B cell (primary cell): ENCODE results near the gene IFNG. TPM values are rescaled to one million over a fixed set of nuclear protein-coding genes. Genes with fewer than 3 reads are reported as not detected.

Experiments used
- ATAC-seq: fragments of 200-7000 bp; cut with Tn5 transposase; one replicate; pipeline ENCODE4 v1.10.0; 2021; ENCODE audit warnings: low read depth, mild to moderate bottlenecking, moderate number of reproducible peaks, moderate library complexity
- CTCF ChIA-PET: fragments of 350-600 bp; sonication (Branson Sonifier 250); formaldehyde crosslinking; loops from one replicate; lab custom pipeline; 2021; ENCODE audit warnings: antibody characterized with exemption, inconsistent platforms; lab: Charles Lee
- POLR2A ChIA-PET: fragments of 350-600 bp; sonication (Branson Sonifier 250); formaldehyde crosslinking; loops from one replicate; lab custom pipeline; 2021; ENCODE audit warnings: antibody characterized with exemption; lab: Charles Lee
- DNase-seq: peaks from one replicate; pipeline ENCODE4 v3.0.0; 2013
- H2AFZ ChIP-seq: 2 replicates; pipeline ENCODE4 v1.6.1; 2012; ENCODE audit warnings: mild to moderate bottlenecking, low read depth, low read length; ENCODE audit not compliant: insufficient read depth, poor library complexity, severe bottlenecking
- H3K27ac ChIP-seq, 2 donors: 1 replicate in 1 of 2; 2 replicates in 1 of 2; pipeline ENCODE4 v1.5.1; 2012 to 2013; ENCODE audit warnings: low read length in 2 of 2, mild to moderate bottlenecking in 2 of 2, moderate library complexity in 1 of 2
- H3K27me3 ChIP-seq, 4 experiments: fragments of 200-600 bp in 1 of 4; sonication (generic) in 1 of 4; replicated peaks in 1 of 4; 1 replicate in 2 of 4; 2 replicates in 2 of 4; pipeline versions ENCODE4 v1.6.1 to v1.7.0; 2013 to 2016; ENCODE audit warnings: low read length in 3 of 4, mild to moderate bottlenecking in 2 of 4, mixed read lengths in 1 of 4, moderate library complexity in 1 of 4; ENCODE audit not compliant: insufficient read depth in 4 of 4, control insufficient read depth in 3 of 4; ENCODE audit errors: control extremely low read depth in 1 of 4
- H3K36me3 ChIP-seq, 2 experiments: replicated peaks in 1 of 2; 1 replicate in 1 of 2; 2 replicates in 1 of 2; pipeline versions ENCODE4 v1.6.1 to v1.7.1; 2013; ENCODE audit warnings: low read length in 1 of 2; ENCODE audit not compliant: insufficient read depth in 2 of 2, control insufficient read depth in 1 of 2; ENCODE audit errors: control extremely low read depth in 1 of 2, extremely low read depth in 1 of 2
- H3K4me1 ChIP-seq, 2 donors: fragments of 200-600 bp in 1 of 2; sonication (generic) in 1 of 2; 1 replicate in 1 of 2; 2 replicates in 1 of 2; pipeline versions ENCODE4 v1.5.1 to v1.6.1; 2013 to 2017; ENCODE audit warnings: low read length in 2 of 2; ENCODE audit not compliant: control insufficient read depth in 2 of 2, insufficient read depth in 2 of 2
- H3K4me2 ChIP-seq: replicated peaks from 2 replicates; pipeline ENCODE3; 2012; ENCODE audit warnings: mild to moderate bottlenecking, low read depth, low read length; ENCODE audit not compliant: poor library complexity, severe bottlenecking
- H3K4me3 ChIP-seq, 5 experiments: fragments of 200-600 bp in 1 of 5; sonication (generic) in 1 of 5; 1 replicate in 3 of 5; 2 replicates in 2 of 5; pipeline versions ENCODE4 v1.5.1 to v1.7.0; 2011 to 2016; ENCODE audit warnings: low read length in 4 of 5, mild to moderate bottlenecking in 4 of 5, low read depth in 2 of 5, control low read depth in 1 of 5, moderate library complexity in 1 of 5; ENCODE audit not compliant: insufficient read depth in 1 of 5; ENCODE audit errors: control extremely low read depth in 1 of 5, extremely low read depth in 1 of 5
- H3K79me2 ChIP-seq: fragments of 200-600 bp; sonication (generic); one replicate; pipeline ENCODE4 v1.6.0; 2016; ENCODE audit warnings: low read length; ENCODE audit not compliant: control insufficient read depth, insufficient read depth
- H3K9ac ChIP-seq: fragments of 200-600 bp; sonication (generic); 2 replicates; pipeline ENCODE4 v1.6.1; 2017; ENCODE audit warnings: mild to moderate bottlenecking, low read length, moderate library complexity
- H3K9me3 ChIP-seq, 3 donors: one replicate each; pipeline versions ENCODE4 v1.6.1 to v1.7.1; 2013; ENCODE audit warnings: low read length in 2 of 3; ENCODE audit not compliant: control insufficient read depth in 2 of 3, insufficient read depth in 1 of 3; ENCODE audit errors: control extremely low read depth in 1 of 3
- H4K20me1 ChIP-seq: 2 replicates; pipeline ENCODE4 v1.6.0; 2012; ENCODE audit warnings: mild to moderate bottlenecking, low read length; ENCODE audit not compliant: insufficient read depth, control insufficient read depth, poor library complexity, severe bottlenecking
- H3K27ac Mint-ChIP-seq: one replicate; pipeline ENCODE4 v1.8.0; 2021; ENCODE audit warnings: mixed read lengths
- H3K27me3 Mint-ChIP-seq: one replicate; pipeline ENCODE4 v1.8.0; 2021; ENCODE audit warnings: mixed read lengths
- H3K4me1 Mint-ChIP-seq: one replicate; pipeline ENCODE4 v1.8.0; 2021; ENCODE audit warnings: mixed read lengths
- H3K4me3 Mint-ChIP-seq: one replicate; pipeline ENCODE4 v1.8.0; 2021; ENCODE audit warnings: mixed read lengths
- H3K9me3 Mint-ChIP-seq: one replicate; pipeline ENCODE4 v1.8.0; 2022; ENCODE audit warnings: mixed read lengths; ENCODE audit not compliant: insufficient read depth
- EZH2 ChIP-seq: IDR thresholded peaks from 2 replicates; pipeline ENCODE4 v1.6.1; 2012; ENCODE audit warnings: borderline replicate concordance, low read depth, mild to moderate bottlenecking, moderate library complexity, low read length; ENCODE audit not compliant: insufficient read depth, poor library complexity, severe bottlenecking
- WGBS: methylation state at CpG from one replicate; pipeline ENCODE4 v1.1.5; 2013; ENCODE audit warnings: missing lambda C conversion rate; ENCODE audit not compliant: insufficient coverage; 5-methylcytosine and 5-hydroxymethylcytosine counted together
- intact Hi-C: fragments of 100-400 bp; cut with micrococcal nuclease; formaldehyde crosslinking; loops from one replicate; pipeline ENCODE4 v1.10.0; 2022
- polyA plus RNA-seq: library from polyadenylated mRNA; depleted of rRNA; stranded (reverse); fragments of >200 nt; gene quantifications from 2 replicates; pipeline ENCODE4 v1.2.3, GENCODE V29; 2012
- total RNA-seq, 2 donors: library from RNA; stranded (reverse); fragments of 120-200 nt in 1 of 2; gene quantifications; 1 replicate in 1 of 2; 2 replicates in 1 of 2; pipeline versions ENCODE4 v1.2.3 to v1.2.4, GENCODE V29; 2013 to 2022
- TF ChIP-seq, protein P1 (sequence below): fragments of 200-600 bp; IDR thresholded peaks from one replicate; pipeline ENCODE4 v1.8.0; 2022; ENCODE audit warnings: antibody characterized with exemption, mild to moderate bottlenecking

Gene IFNG
- total and polyA plus RNA-seq, 2 donors (not counting 1 experiment from before 2014, with no cell fraction given): 0.24 TPM; not detected in 1

DNA sequence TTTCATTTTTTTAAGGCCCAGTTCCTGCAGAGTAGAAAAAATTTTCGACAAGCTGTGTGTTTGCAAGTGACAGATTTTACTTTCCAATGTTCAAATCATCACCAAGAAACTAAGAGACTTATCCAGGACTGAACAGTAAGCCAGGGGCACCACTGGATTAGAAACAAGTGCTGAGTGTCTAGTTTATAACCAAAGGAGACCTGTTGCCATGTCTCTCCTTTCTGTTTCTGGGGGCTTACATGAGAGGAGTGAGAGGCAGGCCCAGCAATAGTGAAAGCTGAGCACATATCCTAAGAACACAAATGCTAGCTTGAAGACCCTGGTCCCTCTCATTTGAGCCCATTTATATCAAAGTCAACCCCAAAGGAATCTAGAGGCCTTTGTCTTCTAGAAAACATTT lies 2.9 kb downstream of the IFNG start:
- Histone ChIP-seq H3K9ac (no peak overlapping the region), H3K79me2 (no peaks in the 10 kb centered on the region), H3K27ac (no peak overlapping the region), H3K9me3 (peaks cover 0 to under 1% (median 0%) of the 10 kb centered on the region in 3 donors), H3K4me1 (no peaks in the 10 kb centered on the region), H3K4me2 (no peak overlapping the region), H3K36me3 (no peaks in the 10 kb centered on the region), H3K27me3 (no peaks in the 10 kb centered on the region), H3K4me3 (no peak overlapping the region), H4K20me1 (no peaks in the 10 kb centered on the region), H2AFZ (no peak overlapping the region)
- Mint-ChIP-seq H3K4me3 (no peak overlapping the region), H3K27ac (no peak overlapping the region), H3K4me1 (peaks cover 3% of the 10 kb centered on the region), H3K27me3 (peaks cover 6% of the 10 kb centered on the region), H3K9me3 (no peaks in the 10 kb centered on the region)
- CTCF ChIA-PET: no interaction called here
- TF ChIP-seq, protein P1, sequence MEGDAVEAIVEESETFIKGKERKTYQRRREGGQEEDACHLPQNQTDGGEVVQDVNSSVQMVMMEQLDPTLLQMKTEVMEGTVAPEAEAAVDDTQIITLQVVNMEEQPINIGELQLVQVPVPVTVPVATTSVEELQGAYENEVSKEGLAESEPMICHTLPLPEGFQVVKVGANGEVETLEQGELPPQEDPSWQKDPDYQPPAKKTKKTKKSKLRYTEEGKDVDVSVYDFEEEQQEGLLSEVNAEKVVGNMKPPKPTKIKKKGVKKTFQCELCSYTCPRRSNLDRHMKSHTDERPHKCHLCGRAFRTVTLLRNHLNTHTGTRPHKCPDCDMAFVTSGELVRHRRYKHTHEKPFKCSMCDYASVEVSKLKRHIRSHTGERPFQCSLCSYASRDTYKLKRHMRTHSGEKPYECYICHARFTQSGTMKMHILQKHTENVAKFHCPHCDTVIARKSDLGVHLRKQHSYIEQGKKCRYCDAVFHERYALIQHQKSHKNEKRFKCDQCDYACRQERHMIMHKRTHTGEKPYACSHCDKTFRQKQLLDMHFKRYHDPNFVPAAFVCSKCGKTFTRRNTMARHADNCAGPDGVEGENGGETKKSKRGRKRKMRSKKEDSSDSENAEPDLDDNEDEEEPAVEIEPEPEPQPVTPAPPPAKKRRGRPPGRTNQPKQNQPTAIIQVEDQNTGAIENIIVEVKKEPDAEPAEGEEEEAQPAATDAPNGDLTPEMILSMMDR: no peak
- no peak for TF ChIP-seq EZH2
- ATAC-seq (no peak), DNase-seq (no peak)
- POLR2A ChIA-PET: no interaction called here
- intact Hi-C loops: loop anchor here (10.0 kb wide), 1 partner anchor 112 kb away; no protein-coding TSS in a partner anchor
- no CpG with 5 or more reads among the region's 1 CpG for WGBS

DNA sequence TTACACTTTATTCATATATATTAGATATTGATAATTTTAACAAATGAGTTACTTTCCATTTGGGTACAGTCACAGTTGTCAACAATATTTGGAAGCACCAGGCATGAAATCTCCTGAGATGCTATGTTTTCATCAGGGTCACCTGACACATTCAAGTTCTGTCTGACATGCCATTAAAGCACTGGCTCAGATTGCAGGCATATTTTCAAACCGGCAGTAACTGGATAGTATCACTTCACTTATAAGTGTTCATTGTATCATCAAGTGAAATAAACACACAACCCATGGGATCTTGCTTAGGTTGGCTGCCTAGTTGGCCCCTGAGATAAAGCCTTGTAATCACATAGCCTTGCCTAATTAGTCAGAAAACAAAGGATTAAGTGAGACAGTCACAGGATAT lies 4.8 kb downstream of the IFNG start:
- Histone ChIP-seq H3K4me3 (no peak overlapping the region), H3K27ac (no peak overlapping the region), H3K4me1 (peaks cover 0 to 2% of the 10 kb centered on the region in 2 donors), H3K36me3 (no peaks in the 10 kb centered on the region), H3K4me2 (no peak overlapping the region), H2AFZ (no peak overlapping the region), H3K27me3 (no peaks in the 10 kb centered on the region), H4K20me1 (no peaks in the 10 kb centered on the region), H3K9me3 (peaks cover 0 to 3% (median 0%) of the 10 kb centered on the region in 3 donors), H3K9ac (no peak overlapping the region), H3K79me2 (no peaks in the 10 kb centered on the region)
- H3K27ac Mint-ChIP-seq: no peak overlapping the region
- intact Hi-C loops: loop anchor here (10.0 kb wide), 1 partner anchor 110 kb away; no protein-coding TSS in a partner anchor
- H3K4me1 Mint-ChIP-seq: peaks cover 9% of the 10 kb centered on the region
- no peak for DNase-seq
- peaks cover 4% of the 10 kb centered on the region for H3K27me3 Mint-ChIP-seq
- ChIA-PET POLR2A (no interaction called here), CTCF (no interaction called here)
- WGBS: no CpG with 5 or more reads among the region's 1 CpG
- no peak overlapping the region for H3K4me3 Mint-ChIP-seq
- no peak for TF ChIP-seq EZH2
- TF ChIP-seq, protein P1: no peak
- ATAC-seq: no peak
- H3K9me3 Mint-ChIP-seq: no peaks in the 10 kb centered on the region
